ENCODE results near the gene ZNF367.

DNA sequence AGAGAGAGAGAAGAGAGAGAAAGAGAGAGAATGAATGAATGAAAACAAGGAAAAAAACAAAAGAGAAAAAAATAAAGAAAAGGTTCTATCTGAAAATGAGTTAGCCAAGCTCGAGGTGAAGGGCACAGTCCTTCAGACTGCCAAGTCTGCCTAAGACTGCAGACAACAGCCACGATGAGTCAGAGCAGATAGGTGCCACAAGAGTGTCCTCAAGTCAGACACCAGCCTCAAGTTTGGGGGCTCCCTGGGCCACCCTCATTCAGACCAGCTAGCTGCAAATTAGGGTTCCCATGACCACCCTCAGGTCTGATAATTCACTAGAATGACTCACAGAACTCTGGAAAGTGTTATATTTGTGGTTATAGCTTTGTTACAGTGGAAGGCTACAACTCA lies 17.9 kb upstream of the ZNF367 start:
- TF ChIP-seq, protein P1, sequence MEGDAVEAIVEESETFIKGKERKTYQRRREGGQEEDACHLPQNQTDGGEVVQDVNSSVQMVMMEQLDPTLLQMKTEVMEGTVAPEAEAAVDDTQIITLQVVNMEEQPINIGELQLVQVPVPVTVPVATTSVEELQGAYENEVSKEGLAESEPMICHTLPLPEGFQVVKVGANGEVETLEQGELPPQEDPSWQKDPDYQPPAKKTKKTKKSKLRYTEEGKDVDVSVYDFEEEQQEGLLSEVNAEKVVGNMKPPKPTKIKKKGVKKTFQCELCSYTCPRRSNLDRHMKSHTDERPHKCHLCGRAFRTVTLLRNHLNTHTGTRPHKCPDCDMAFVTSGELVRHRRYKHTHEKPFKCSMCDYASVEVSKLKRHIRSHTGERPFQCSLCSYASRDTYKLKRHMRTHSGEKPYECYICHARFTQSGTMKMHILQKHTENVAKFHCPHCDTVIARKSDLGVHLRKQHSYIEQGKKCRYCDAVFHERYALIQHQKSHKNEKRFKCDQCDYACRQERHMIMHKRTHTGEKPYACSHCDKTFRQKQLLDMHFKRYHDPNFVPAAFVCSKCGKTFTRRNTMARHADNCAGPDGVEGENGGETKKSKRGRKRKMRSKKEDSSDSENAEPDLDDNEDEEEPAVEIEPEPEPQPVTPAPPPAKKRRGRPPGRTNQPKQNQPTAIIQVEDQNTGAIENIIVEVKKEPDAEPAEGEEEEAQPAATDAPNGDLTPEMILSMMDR (IDR thresholded peaks at IDR 0.05; ENCODE audit: insufficient read depth, low read length) = no peak
- TF ChIP-seq POLR2AphosphoS5 (IDR thresholded peaks at IDR 0.05; ENCODE audit: low read depth) = no peak

Data from HL-60 (cell line).